Measurements from ENCODE around the gene PRAF2. TPM values are rescaled to one million over a fixed set of nuclear protein-coding genes. Genes with fewer than 3 reads are reported as not detected.

Gene PRAF2
- total RNA-seq, 1 donor from 2014 or later, result 20.7 TPM

DNA sequence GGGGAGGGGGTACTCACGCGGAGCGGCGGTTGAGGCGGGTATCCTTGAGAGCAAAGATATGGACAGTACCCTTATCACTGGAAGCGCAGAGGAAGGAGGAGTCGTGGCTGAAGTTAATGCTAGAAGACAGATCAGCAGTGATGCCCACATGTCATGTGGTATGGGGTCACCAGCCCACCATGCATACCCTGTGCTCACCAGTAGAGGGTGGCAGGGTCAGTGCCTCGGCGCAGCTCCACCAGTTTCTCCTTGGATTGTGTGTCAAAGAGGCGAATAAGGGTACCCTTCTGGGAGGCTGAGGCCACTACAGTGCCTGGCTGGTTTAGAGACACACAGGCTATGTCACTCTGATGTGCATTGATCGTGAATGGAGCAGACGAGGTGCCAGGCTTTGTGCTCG, 1.5 kb upstream of the PRAF2 start:
- DNase-seq (ENCODE audit: low spot score), result no peak

DNA sequence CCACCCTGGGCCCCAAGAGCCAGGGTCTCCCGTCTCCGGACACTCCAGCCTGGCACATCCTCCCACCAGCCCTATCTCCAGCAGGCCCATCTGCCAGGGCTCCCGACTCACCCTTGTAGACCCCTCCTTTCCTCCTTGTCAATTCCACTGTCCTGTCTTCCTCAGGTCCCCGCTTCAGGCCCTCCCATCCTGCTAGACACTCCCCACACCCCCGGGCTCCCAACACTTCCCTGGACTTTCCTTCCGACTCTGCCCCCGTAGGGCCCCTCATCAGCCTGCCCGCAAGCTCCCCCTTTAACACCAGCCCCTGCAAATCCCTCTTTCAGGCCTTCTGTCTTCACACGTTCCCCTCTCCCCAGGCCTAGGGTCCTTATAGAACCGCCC, 1.1 kb downstream of the PRAF2 start:
- no peak for DNase-seq (ENCODE audit: low spot score)

- DNase-seq (ENCODE audit: low spot score), result no peak
Observed at GRCh38 chrX:49071877-49072711, 1.7 kb downstream of the PRAF2 start.

GRCh38 chrX:49070988-49071387, 2.8 kb downstream of the PRAF2 start:
- no peak for DNase-seq (ENCODE audit: low spot score)

DNA sequence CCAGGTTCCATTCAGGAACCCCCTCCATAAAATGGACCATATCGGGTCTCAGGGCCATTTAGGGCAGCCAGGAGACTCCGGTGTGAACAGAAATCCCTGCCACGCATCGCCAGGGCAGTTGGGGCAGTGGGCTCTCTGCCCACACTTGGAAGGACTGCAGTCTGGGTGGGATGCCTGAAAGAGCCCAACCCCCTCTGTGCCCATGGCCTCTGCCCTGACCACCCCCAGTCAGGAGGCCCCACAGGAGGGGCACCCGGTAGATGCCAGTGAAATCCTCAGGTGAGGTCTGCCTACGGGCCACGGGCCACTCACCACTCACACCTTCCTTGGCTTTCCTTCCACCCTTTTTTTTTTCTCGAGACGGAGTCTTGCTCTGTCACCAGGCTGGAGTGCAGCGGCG, 4.8 kb downstream of the PRAF2 start:
- DNase-seq (ENCODE audit: low spot score), result no peak

- no peak for DNase-seq (ENCODE audit: low spot score)
Observed at GRCh38 chrX:49067285-49068120, 6.3 kb downstream of the PRAF2 start.

DNA sequence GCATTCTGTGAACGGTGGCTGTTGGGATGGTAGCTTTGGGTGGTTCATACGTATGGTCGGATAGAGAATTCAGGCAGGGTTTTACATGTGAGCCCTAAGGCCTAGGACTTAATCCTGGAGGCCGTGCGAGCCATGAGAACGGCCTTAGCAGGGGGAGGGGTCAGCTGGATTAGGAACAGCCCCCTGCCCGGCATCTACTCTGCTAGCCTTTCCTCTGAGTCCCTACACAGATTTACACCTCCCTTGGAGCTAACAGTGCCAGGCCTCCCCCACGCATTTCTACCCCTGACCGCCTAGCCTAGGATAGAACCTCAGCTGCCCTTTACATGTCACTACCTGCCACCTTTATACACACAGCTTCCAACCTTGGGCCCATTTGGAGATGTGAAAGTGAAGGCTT, 7.1 kb downstream of the PRAF2 start:
- no peak for DNase-seq (ENCODE audit: low spot score)

DNA sequence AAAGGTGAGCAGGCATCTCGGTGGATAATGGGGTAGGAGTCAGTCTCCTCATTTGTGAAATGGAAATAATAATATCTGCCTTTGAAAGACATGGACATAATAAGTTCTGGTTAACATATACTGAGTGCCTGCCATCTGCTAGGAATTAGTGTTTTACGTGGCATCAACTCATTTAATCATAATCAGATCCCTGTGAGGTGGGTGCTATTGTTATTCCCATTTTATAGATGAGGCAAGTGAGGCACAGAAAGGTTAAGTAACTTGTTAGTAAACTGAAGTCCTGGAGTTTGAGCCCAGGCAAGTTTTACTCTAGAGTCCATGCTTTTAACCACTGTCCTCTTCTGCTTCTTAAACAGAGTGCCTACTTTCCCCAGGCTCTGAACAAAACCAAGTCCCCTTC, 7.5 kb downstream of the PRAF2 start:
- DNase-seq (ENCODE audit: low spot score), result no peak

DNA sequence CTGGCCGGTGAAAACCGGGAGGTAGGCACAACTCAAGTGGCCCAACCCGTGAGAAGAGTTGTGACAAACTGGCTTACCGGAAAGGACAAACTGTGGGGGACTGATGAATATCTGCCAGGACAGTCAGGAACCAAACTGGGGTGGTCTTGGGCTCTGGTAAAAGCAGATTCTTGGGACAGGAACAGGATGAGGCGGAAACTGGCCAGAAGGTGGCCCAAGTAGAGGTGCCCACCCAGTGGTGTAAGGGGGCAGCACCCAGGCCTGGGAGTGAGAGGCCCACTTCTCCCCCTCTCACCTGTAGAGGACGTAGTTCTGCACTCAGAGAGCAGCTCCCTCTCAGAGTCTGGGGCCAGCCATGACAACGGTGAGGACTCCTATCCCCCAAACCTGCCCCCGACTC, 9.1 kb downstream of the PRAF2 start:
- no peak for DNase-seq (ENCODE audit: low spot score)

DNA sequence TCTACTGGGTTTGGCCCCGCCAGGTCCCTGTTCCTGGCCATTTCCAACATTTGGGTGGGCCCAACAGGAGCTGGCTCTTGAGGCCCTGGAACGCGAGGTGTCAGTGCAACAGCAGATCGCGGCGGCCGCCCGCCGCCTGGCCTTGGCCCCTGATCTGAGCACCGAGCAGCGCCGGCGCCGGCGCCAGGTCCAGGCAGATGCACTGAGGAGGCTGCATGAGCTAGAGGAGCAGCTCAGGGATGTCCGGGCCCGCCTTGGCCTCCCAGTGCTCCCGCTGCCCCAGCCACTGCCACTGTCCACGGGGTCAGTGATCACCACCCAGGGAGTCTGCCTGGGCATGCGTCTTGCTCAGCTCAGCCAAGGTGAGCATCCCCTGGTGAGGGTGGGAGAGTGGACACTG, 9.5 kb downstream of the PRAF2 start:
- no peak for DNase-seq (ENCODE audit: low spot score)

GRCh38 chrX:49063715-49064114, 10.1 kb downstream of the PRAF2 start:
- no peak for DNase-seq (ENCODE audit: low spot score)

DNA sequence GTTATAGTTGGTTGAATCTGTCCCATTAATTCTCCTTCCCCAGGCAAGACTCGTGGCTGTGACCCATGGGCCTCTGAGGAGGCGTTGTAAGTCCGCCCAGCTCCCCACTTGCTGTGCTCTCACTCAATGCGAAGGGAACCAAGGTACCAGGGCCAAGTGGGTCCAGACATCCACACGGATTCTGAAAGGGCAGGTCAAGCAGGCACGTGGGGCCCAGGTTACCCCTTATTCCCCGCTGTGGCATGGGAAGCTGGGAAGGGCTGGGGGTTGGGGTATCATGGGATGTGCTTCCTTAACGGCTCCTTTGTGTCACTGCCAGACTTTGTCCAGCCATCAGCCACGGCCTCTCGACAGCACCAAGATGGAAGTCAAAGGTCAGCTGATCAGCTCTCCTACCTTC, 11.9 kb downstream of the PRAF2 start:
- no peak for DNase-seq (ENCODE audit: low spot score)

DNA sequence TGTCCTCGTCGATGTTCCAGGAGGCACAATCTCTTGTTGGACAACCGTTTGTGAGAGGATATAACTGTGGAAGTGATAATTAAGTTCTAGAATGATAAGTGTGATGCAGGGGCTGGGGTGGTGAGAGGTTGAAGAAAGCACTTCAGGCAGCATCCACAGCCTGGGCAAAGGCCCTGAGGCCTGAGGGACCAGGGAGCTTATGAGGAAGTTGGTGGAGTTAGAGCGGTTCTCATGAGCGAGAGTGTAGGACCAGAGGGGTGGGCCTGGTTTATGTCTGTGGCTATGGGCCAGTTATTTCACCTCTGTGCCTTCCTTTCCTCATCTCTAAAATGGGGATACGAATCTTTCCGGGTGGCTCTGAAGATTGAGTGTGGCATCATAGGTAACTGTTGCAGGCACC, 12.3 kb downstream of the PRAF2 start:
- DNase-seq (ENCODE audit: low spot score), result no peak

GRCh38 chrX:49060914-49061313, 12.9 kb downstream of the PRAF2 start:
- no peak for DNase-seq (ENCODE audit: low spot score)

GRCh38 chrX:49059681-49060085, 14.1 kb downstream of the PRAF2 start:
- DNase-seq (ENCODE audit: low spot score), result no peak

DNA sequence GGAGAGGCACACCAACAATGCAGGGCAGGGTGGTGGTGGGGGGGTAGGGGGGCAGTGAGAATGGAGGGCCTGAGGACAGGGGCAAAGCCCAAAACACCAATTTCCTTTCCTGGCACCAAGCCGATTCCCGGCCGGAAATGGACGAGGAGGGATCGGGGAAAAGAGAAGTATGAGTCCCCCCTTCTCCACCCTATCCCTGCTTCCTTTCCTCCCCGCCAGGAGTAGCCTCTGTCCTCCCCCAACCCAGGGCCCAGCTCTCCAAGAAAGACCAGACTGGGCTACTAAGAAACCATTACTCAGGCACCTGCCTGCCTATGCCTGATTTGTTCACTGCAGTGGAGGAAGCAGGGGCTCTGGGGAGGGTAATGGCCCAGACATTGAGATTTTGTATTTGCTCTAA, 14.6 kb downstream of the PRAF2 start:
- DNase-seq (ENCODE audit: low spot score), result no peak

DNA sequence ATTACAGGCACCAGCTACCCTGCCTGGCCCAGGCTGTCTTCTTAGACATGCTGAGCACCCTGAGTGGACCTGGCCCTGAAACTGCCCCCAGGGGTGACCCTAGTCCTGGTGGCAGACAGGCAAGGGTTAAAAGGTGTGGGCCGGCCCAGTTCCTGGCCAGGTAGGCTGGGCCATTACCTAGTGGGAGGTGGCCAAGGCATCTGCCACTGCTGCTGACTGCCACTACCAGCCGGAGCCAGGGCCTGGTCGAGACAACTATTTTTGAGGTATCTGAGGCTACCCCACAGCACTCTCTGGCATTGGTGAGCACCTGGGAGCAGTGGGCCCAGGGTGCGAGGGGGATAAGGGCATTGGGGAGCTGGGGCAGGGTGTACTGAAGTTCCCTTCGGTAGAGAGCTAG, 15.0 kb downstream of the PRAF2 start, which contains the start of gene CCDC120:
TSS of gene CCDC120 (plus strand) at position 206 of the 400 bp plus-strand sequence. CDS start 3,043 bp downstream, outside the sequence.
- no peak for DNase-seq (ENCODE audit: low spot score)

DNA sequence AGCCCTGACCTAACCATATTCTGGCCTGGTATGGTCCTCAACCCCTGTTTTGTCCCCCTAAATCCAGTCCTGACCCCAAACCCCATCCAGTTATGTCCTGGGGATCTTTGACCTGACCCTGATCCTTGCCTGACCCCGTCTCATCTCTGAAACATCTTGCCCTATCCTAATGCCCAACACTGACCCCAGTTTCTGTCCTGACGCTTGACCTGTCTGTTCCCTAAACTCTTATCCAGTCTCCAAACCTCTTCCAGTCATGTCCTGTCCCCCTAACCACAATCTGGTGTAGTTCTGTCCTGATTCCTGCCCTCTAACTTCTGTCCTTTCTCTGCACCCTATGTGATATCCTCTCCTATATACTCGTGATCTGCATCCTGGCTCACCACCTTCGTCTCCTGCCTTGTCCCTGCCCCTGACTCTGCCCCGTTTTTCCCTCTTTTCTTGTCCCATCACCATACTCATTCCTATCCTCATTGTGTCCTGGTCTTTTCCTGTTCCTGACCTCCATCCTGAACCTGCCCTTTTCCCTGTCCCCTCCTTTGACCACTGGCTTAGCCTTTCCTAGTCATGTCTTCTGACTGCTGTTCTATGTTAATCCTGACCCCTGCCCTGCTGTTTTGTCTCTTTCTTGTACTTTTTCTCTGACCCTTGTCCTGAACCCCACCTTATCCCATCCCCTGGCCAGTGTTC, 19.6 kb downstream of the PRAF2 start:
- DNase-seq (ENCODE audit: low spot score), result no peak

GRCh38 chrX:49053223-49054072, 20.4 kb downstream of the PRAF2 start:
- no peak for DNase-seq (ENCODE audit: low spot score)

DNA sequence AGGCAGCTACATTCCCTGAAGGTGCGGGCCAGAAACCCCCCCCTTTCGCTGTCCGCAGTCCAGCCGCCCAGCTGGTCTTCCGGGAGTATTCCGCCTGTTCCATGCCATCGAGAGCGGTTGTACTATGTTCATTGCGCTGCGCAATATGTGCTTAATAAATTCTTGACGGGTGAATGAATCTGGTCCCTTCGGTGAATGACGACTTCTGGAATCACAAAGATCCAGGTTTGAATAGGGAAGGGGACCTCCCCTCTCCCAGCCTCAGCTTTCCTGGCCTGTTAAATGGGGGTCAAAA, 29.9 kb downstream of the PRAF2 start:
- DNase-seq (ENCODE audit: low spot score), result no peak
